GM23338 (cell line): ENCODE measurements around the gene MAMSTR.

ENCODE experiments used
- EZH2 ChIP-seq: fragments of 200-600 bp; sonication (generic); IDR thresholded peaks from one replicate; pipeline ENCODE4 v1.8.0; 2017; ENCODE audit warnings: antibody characterized with exemption, mild to moderate bottlenecking, low read depth; ENCODE audit not compliant: unreplicated experiment
- POLR2AphosphoS5 ChIP-seq: IDR thresholded peaks from 2 replicates; pipeline ENCODE4 v1.6.1; 2016; ENCODE audit warnings: antibody characterized with exemption, low read depth
- TF ChIP-seq, protein P1 (sequence below), 2 experiments: fragments of 200-600 bp in 1 of 2; sonication (generic) in 1 of 2; conservative IDR thresholded peaks; 2 replicates each; pipeline versions ENCODE4 v1.5.1 to v1.6.1; 2016 to 2017; ENCODE audit warnings: antibody characterized with exemption in 2 of 2, low read depth in 2 of 2, mild to moderate bottlenecking in 2 of 2, moderate library complexity in 1 of 2

DNA sequence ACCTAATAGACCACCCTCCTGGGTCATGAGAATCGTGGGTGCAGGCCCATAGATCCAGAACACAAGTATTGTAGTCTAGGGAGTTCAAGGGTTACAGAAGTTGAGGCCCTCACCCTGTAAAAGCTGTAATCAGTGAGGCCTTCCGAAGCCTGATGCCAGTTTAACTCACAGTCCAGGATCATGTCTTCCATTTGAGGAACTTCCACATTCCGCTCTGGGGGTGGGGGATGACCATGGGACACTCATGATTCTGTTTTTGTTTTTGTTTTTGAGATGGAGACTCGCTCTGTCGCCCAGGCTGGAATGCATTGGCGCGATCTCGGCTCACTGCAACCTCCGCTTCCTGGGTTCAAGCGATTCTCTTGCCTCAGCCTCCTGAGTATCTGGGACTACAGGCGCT lies 22.6 kb upstream of the MAMSTR start:
- no peak for TF ChIP-seq POLR2AphosphoS5
- TF ChIP-seq, protein P1, sequence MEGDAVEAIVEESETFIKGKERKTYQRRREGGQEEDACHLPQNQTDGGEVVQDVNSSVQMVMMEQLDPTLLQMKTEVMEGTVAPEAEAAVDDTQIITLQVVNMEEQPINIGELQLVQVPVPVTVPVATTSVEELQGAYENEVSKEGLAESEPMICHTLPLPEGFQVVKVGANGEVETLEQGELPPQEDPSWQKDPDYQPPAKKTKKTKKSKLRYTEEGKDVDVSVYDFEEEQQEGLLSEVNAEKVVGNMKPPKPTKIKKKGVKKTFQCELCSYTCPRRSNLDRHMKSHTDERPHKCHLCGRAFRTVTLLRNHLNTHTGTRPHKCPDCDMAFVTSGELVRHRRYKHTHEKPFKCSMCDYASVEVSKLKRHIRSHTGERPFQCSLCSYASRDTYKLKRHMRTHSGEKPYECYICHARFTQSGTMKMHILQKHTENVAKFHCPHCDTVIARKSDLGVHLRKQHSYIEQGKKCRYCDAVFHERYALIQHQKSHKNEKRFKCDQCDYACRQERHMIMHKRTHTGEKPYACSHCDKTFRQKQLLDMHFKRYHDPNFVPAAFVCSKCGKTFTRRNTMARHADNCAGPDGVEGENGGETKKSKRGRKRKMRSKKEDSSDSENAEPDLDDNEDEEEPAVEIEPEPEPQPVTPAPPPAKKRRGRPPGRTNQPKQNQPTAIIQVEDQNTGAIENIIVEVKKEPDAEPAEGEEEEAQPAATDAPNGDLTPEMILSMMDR (conservative IDR thresholded peaks at IDR 0.05; ENCODE audit: low read depth in 2 of 2) = no peak
- TF ChIP-seq EZH2 = no peak
